B cell (primary cell): ENCODE results near the gene APBB3. TPM values are rescaled to one million over a fixed set of nuclear protein-coding genes. Genes with fewer than 3 reads are reported as not detected.

ENCODE experiments used
- ATAC-seq: fragments of 200-7000 bp; cut with Tn5 transposase; one replicate; pipeline ENCODE4 v1.10.0; 2021; ENCODE audit warnings: low read depth, mild to moderate bottlenecking, moderate number of reproducible peaks, moderate library complexity
- CTCF ChIA-PET: fragments of 350-600 bp; sonication (Branson Sonifier 250); formaldehyde crosslinking; loops from one replicate; lab custom pipeline; 2021; ENCODE audit warnings: antibody characterized with exemption, inconsistent platforms; lab: Charles Lee
- POLR2A ChIA-PET: fragments of 350-600 bp; sonication (Branson Sonifier 250); formaldehyde crosslinking; loops from one replicate; lab custom pipeline; 2021; ENCODE audit warnings: antibody characterized with exemption; lab: Charles Lee
- DNase-seq: peaks from one replicate; pipeline ENCODE4 v3.0.0; 2013
- H2AFZ ChIP-seq: 2 replicates; pipeline ENCODE4 v1.6.1; 2012; ENCODE audit warnings: mild to moderate bottlenecking, low read depth, low read length; ENCODE audit not compliant: insufficient read depth, poor library complexity, severe bottlenecking
- H3K27ac ChIP-seq, 2 donors: 1 replicate in 1 of 2; 2 replicates in 1 of 2; pipeline ENCODE4 v1.5.1; 2012 to 2013; ENCODE audit warnings: low read length in 2 of 2, mild to moderate bottlenecking in 2 of 2, moderate library complexity in 1 of 2
- H3K27me3 ChIP-seq, 4 experiments: fragments of 200-600 bp in 1 of 4; sonication (generic) in 1 of 4; replicated peaks in 1 of 4; 1 replicate in 2 of 4; 2 replicates in 2 of 4; pipeline versions ENCODE4 v1.6.1 to v1.7.0; 2013 to 2016; ENCODE audit warnings: low read length in 3 of 4, mild to moderate bottlenecking in 2 of 4, mixed read lengths in 1 of 4, moderate library complexity in 1 of 4; ENCODE audit not compliant: insufficient read depth in 4 of 4, control insufficient read depth in 3 of 4; ENCODE audit errors: control extremely low read depth in 1 of 4
- H3K36me3 ChIP-seq, 2 experiments: replicated peaks in 1 of 2; 1 replicate in 1 of 2; 2 replicates in 1 of 2; pipeline versions ENCODE4 v1.6.1 to v1.7.1; 2013; ENCODE audit warnings: low read length in 1 of 2; ENCODE audit not compliant: insufficient read depth in 2 of 2, control insufficient read depth in 1 of 2; ENCODE audit errors: control extremely low read depth in 1 of 2, extremely low read depth in 1 of 2
- H3K4me1 ChIP-seq, 2 donors: fragments of 200-600 bp in 1 of 2; sonication (generic) in 1 of 2; 1 replicate in 1 of 2; 2 replicates in 1 of 2; pipeline versions ENCODE4 v1.5.1 to v1.6.1; 2013 to 2017; ENCODE audit warnings: low read length in 2 of 2; ENCODE audit not compliant: control insufficient read depth in 2 of 2, insufficient read depth in 2 of 2
- H3K4me2 ChIP-seq: replicated peaks from 2 replicates; pipeline ENCODE3; 2012; ENCODE audit warnings: mild to moderate bottlenecking, low read depth, low read length; ENCODE audit not compliant: poor library complexity, severe bottlenecking
- H3K4me3 ChIP-seq, 5 experiments: fragments of 200-600 bp in 1 of 5; sonication (generic) in 1 of 5; 1 replicate in 3 of 5; 2 replicates in 2 of 5; pipeline versions ENCODE4 v1.5.1 to v1.7.0; 2011 to 2016; ENCODE audit warnings: low read length in 4 of 5, mild to moderate bottlenecking in 4 of 5, low read depth in 2 of 5, control low read depth in 1 of 5, moderate library complexity in 1 of 5; ENCODE audit not compliant: insufficient read depth in 1 of 5; ENCODE audit errors: control extremely low read depth in 1 of 5, extremely low read depth in 1 of 5
- H3K79me2 ChIP-seq: fragments of 200-600 bp; sonication (generic); one replicate; pipeline ENCODE4 v1.6.0; 2016; ENCODE audit warnings: low read length; ENCODE audit not compliant: control insufficient read depth, insufficient read depth
- H3K9ac ChIP-seq: fragments of 200-600 bp; sonication (generic); 2 replicates; pipeline ENCODE4 v1.6.1; 2017; ENCODE audit warnings: mild to moderate bottlenecking, low read length, moderate library complexity
- H3K9me3 ChIP-seq, 3 donors: one replicate each; pipeline versions ENCODE4 v1.6.1 to v1.7.1; 2013; ENCODE audit warnings: low read length in 2 of 3; ENCODE audit not compliant: control insufficient read depth in 2 of 3, insufficient read depth in 1 of 3; ENCODE audit errors: control extremely low read depth in 1 of 3
- H4K20me1 ChIP-seq: 2 replicates; pipeline ENCODE4 v1.6.0; 2012; ENCODE audit warnings: mild to moderate bottlenecking, low read length; ENCODE audit not compliant: insufficient read depth, control insufficient read depth, poor library complexity, severe bottlenecking
- H3K27ac Mint-ChIP-seq: one replicate; pipeline ENCODE4 v1.8.0; 2021; ENCODE audit warnings: mixed read lengths
- H3K27me3 Mint-ChIP-seq: one replicate; pipeline ENCODE4 v1.8.0; 2021; ENCODE audit warnings: mixed read lengths
- H3K4me1 Mint-ChIP-seq: one replicate; pipeline ENCODE4 v1.8.0; 2021; ENCODE audit warnings: mixed read lengths
- H3K4me3 Mint-ChIP-seq: one replicate; pipeline ENCODE4 v1.8.0; 2021; ENCODE audit warnings: mixed read lengths
- H3K9me3 Mint-ChIP-seq: one replicate; pipeline ENCODE4 v1.8.0; 2022; ENCODE audit warnings: mixed read lengths; ENCODE audit not compliant: insufficient read depth
- CTCF ChIP-seq: fragments of 200-600 bp; IDR thresholded peaks from one replicate; pipeline ENCODE4 v1.8.0; 2022; ENCODE audit warnings: antibody characterized with exemption, mild to moderate bottlenecking
- EZH2 ChIP-seq: IDR thresholded peaks from 2 replicates; pipeline ENCODE4 v1.6.1; 2012; ENCODE audit warnings: borderline replicate concordance, low read depth, mild to moderate bottlenecking, moderate library complexity, low read length; ENCODE audit not compliant: insufficient read depth, poor library complexity, severe bottlenecking
- WGBS: methylation state at CpG from one replicate; pipeline ENCODE4 v1.1.5; 2013; ENCODE audit warnings: missing lambda C conversion rate; ENCODE audit not compliant: insufficient coverage; 5-methylcytosine and 5-hydroxymethylcytosine counted together
- intact Hi-C: fragments of 100-400 bp; cut with micrococcal nuclease; formaldehyde crosslinking; loops from one replicate; pipeline ENCODE4 v1.10.0; 2022
- polyA plus RNA-seq: library from polyadenylated mRNA; depleted of rRNA; stranded (reverse); fragments of >200 nt; gene quantifications from 2 replicates; pipeline ENCODE4 v1.2.3, GENCODE V29; 2012
- total RNA-seq, 2 donors: library from RNA; stranded (reverse); fragments of 120-200 nt in 1 of 2; gene quantifications; 1 replicate in 1 of 2; 2 replicates in 1 of 2; pipeline versions ENCODE4 v1.2.3 to v1.2.4, GENCODE V29; 2013 to 2022

The APBB3 gene
- total and polyA plus RNA-seq, 2 donors (not counting 1 experiment from before 2014, with no cell fraction given) = 73.9 to 126 TPM

GRCh38 chr5:140563596-140563995 is 802 bp downstream of the APBB3 start:
- ATAC-seq = no peak
- ChIA-PET CTCF (interaction anchor here (4.6 kb wide), 1 partner anchor 16 kb away, joined by 18 read pairs; the partner anchor contains the start of gene EIF4EBP3), POLR2A (interaction anchor here (0.6 to 3.7 kb wide), 2 partner anchors 15 to 23 kb away, joined by 5 to 15 read pairs; partner anchors contain the start of gene EIF4EBP3)
- Mint-ChIP-seq H3K4me1 (peaks cover 40% of the 10 kb centered on the region), H3K27me3 (no peaks in the 10 kb centered on the region), H3K9me3 (no peaks in the 10 kb centered on the region), H3K4me3 (peak overlapping the region; percentile 90), H3K27ac (peak overlapping the region; percentile 97)
- Histone ChIP-seq H3K79me2 (peaks cover 21% of the 10 kb centered on the region), H3K36me3 (peaks cover 0 to 24% of the 10 kb centered on the region in 2 experiments), H4K20me1 (no peaks in the 10 kb centered on the region), H3K27me3 (no peaks in the 10 kb centered on the region), H3K4me2 (peak overlapping the region; percentile 94), H3K4me3 (peak overlapping the region; percentile 59 to 95 (median 82)), H3K4me1 (peaks cover 17 to 28% of the 10 kb centered on the region in 2 donors), H2AFZ (peak overlapping the region; percentile 95), H3K9me3 (no peaks in the 10 kb centered on the region), H3K27ac (peak overlapping the region; percentile 91 to 92), H3K9ac (peak overlapping the region; percentile 93)
- 96% methylated on average over 5 of the region's 8 CpGs for WGBS
- intact Hi-C loops = loop anchor here (10.0 kb wide), 2 partner anchors 259 to 761 kb away; partner anchors contain the start of genes PFDN1 and TAF7
- no peak for DNase-seq
- TF ChIP-seq EZH2 (no peak), CTCF (no peak)

- H3K27me3 ChIP-seq = no peaks in the 10 kb centered on the region
- TF ChIP-seq CTCF = no peak
- TF ChIP-seq EZH2 = no peak
- DNase-seq = no peak
- Mint-ChIP-seq H3K9me3 (no peaks in the 10 kb centered on the region), H3K27ac (no peak overlapping the region), H3K27me3 (no peaks in the 10 kb centered on the region), H3K4me3 (peak overlapping the region; percentile 90), H3K4me1 (peaks cover 45% of the 10 kb centered on the region)
- peaks cover 21 to 31% of the 10 kb centered on the region in 2 donors for H3K4me1 ChIP-seq
- H3K79me2 ChIP-seq = peaks cover 22% of the 10 kb centered on the region
- CTCF ChIA-PET = no interaction called here
- POLR2A ChIA-PET = no interaction called here
- H3K27ac ChIP-seq = no peak overlapping the region
- H2AFZ ChIP-seq = no peak overlapping the region
- intact Hi-C loops = loop anchor here (10.0 kb wide), 2 partner anchors 257 to 763 kb away; partner anchors contain the start of genes PFDN1 and TAF7
- no peak overlapping the region for H3K4me2 ChIP-seq
- H3K9me3 ChIP-seq = no peaks in the 10 kb centered on the region
- H3K9ac ChIP-seq = no peak overlapping the region
- H4K20me1 ChIP-seq = no peaks in the 10 kb centered on the region
- 100% methylated on average over 6 of the region's 10 CpGs for WGBS
- ATAC-seq = no peak
- H3K36me3 ChIP-seq = peaks cover 0 to 14% of the 10 kb centered on the region in 2 experiments
- H3K4me3 ChIP-seq = no peak overlapping the region
These were observed 2.5 kb downstream of the APBB3 start for GRCh38 chr5:140561753-140562523.
